H1 (cell line): ENCODE results near the gene CCDC110. TPM values are rescaled to one million over a fixed set of nuclear protein-coding genes. Genes with fewer than 3 reads are reported as not detected.
"Not testable (repeated sequence)": the region's sequence is repeated elsewhere in the genome, so short reads cannot be mapped to it uniquely, and the experiment has no call there.

Experiments
- CTCF ChIA-PET: fragments of 300-600 bp; sonication (Branson Sonifier 250); formaldehyde crosslinking; loops from one replicate; lab custom pipeline; 2021; ENCODE audit not compliant: partially characterized antibody; lab: Charles Lee
- POLR2A ChIA-PET: fragments of 300-600 bp; sonication (Branson Sonifier 250); formaldehyde crosslinking; loops from one replicate; lab custom pipeline; 2021; ENCODE audit warnings: inconsistent platforms; ENCODE audit not compliant: partially characterized antibody; lab: Charles Lee
- DNase-seq, 2 experiments: peaks; one replicate each; pipeline versions ENCODE4 v3.0.0 to v3.0.0-alpha.2; 2010 to 2022; ENCODE audit warnings: low spot score in 2 of 2, low read depth in 1 of 2, mixed read lengths in 1 of 2
- FAIRE-seq: peaks from 2 replicates; lab custom pipeline; 2011; peaks lifted over from hg19 to GRCh38; lab: Jason Lieb, UNC
- H2AFZ ChIP-seq: 2 replicates; pipeline ENCODE4 v1.8.1; 2012; ENCODE audit warnings: low read length, inconsistent platforms
- H2AK5ac ChIP-seq: 2 replicates; pipeline ENCODE4 v1.6.1; 2013; ENCODE audit warnings: low read depth, low read length
- H2BK120ac ChIP-seq: replicated peaks from 2 replicates; pipeline ENCODE3; 2013; ENCODE audit warnings: low read depth, low read length, inconsistent platforms
- H2BK12ac ChIP-seq: 2 replicates; pipeline ENCODE4 v1.6.1; 2013; ENCODE audit warnings: low read depth, low read length
- H2BK15ac ChIP-seq: 2 replicates; pipeline ENCODE4 v1.6.1; 2013; ENCODE audit warnings: low read length
- H2BK20ac ChIP-seq: 2 replicates; pipeline ENCODE4 v1.6.1; 2013; ENCODE audit warnings: low read length
- H2BK5ac ChIP-seq: 2 replicates; pipeline ENCODE4 v1.6.1; 2013; ENCODE audit warnings: low read depth, low read length
- H3K14ac ChIP-seq: 2 replicates; pipeline ENCODE4 v1.6.1; 2013; ENCODE audit warnings: inconsistent platforms; ENCODE audit not compliant: insufficient read length
- H3K18ac ChIP-seq: 2 replicates; pipeline ENCODE4 v1.6.1; 2013; ENCODE audit warnings: low read length; ENCODE audit errors: extremely low read depth
- H3K23ac ChIP-seq: 2 replicates; pipeline ENCODE4 v1.6.1; 2013; ENCODE audit warnings: inconsistent platforms; ENCODE audit not compliant: insufficient read length
- H3K23me2 ChIP-seq: 2 replicates; pipeline ENCODE4 v1.6.1; 2013; ENCODE audit warnings: low read depth, low read length
- H3K27ac ChIP-seq: 2 replicates; pipeline ENCODE4 v1.6.1; 2011; ENCODE audit warnings: low read depth, low read length, inconsistent platforms
- H3K27me3 ChIP-seq, 4 experiments: replicated peaks in 1 of 4; 1 replicate in 1 of 4; 2 replicates in 3 of 4; pipeline versions ENCODE4 v1.6.1 to v1.8.1; 2011 to 2013; ENCODE audit warnings: low read length in 3 of 4, mild to moderate bottlenecking in 3 of 4, inconsistent platforms in 2 of 4, mixed read lengths in 2 of 4, moderate library complexity in 1 of 4; ENCODE audit not compliant: control insufficient read depth in 3 of 4, insufficient read depth in 3 of 4; ENCODE audit errors: extremely low read depth in 1 of 4
- H3K36me3 ChIP-seq, 4 experiments: 2 replicates each; pipeline versions ENCODE4 v1.6.1 to v1.8.1; 2011 to 2013; ENCODE audit warnings: mild to moderate bottlenecking in 4 of 4, low read length in 3 of 4, moderate library complexity in 2 of 4, control low read depth in 1 of 4, inconsistent platforms in 1 of 4; ENCODE audit not compliant: insufficient read depth in 4 of 4, control insufficient read depth in 2 of 4
- H3K4ac ChIP-seq: replicated peaks from 2 replicates; pipeline ENCODE3; 2013; ENCODE audit warnings: low read length, low read depth, mixed read lengths, inconsistent platforms; ENCODE audit not compliant: insufficient read length
- H3K4me1 ChIP-seq, 4 experiments: replicated peaks in 1 of 4; 1 replicate in 1 of 4; 2 replicates in 3 of 4; pipeline versions ENCODE4 v1.6.1 to v1.8.1; 2011 to 2013; ENCODE audit warnings: low read length in 3 of 4, inconsistent platforms in 2 of 4, mixed read lengths in 1 of 4; ENCODE audit not compliant: insufficient read depth in 4 of 4, control insufficient read depth in 3 of 4
- H3K4me2 ChIP-seq, 2 experiments: 2 replicates each; pipeline versions ENCODE4 v1.6.1 to v1.8.1; 2011 to 2013; ENCODE audit warnings: low read depth in 2 of 2, low read length in 2 of 2, control low read depth in 1 of 2, inconsistent platforms in 1 of 2, mild to moderate bottlenecking in 1 of 2; ENCODE audit not compliant: insufficient read depth in 1 of 2
- H3K4me3 ChIP-seq, 4 experiments: fragments of 200-600, 300-600 bp in 1 of 4; sonication (generic), shearing (Covaris generic), sonication (Bioruptor Twin) in 1 of 4; 2 replicates each; pipeline versions ENCODE4 v1.5.1 to v1.8.1; 2011 to 2016; ENCODE audit warnings: low read length in 4 of 4, low read depth in 3 of 4, control low read depth in 2 of 4, inconsistent platforms in 2 of 4, mild to moderate bottlenecking in 2 of 4, mixed read lengths in 1 of 4, moderate library complexity in 1 of 4; ENCODE audit not compliant: insufficient read depth in 2 of 4; ENCODE audit errors: extremely low read depth in 1 of 4
- H3K56ac ChIP-seq: replicated peaks from 2 replicates; pipeline ENCODE3; 2013; ENCODE audit warnings: low read depth, mild to moderate bottlenecking, mixed read lengths, low read length, inconsistent platforms; ENCODE audit not compliant: insufficient read length
- H3K79me1 ChIP-seq: 2 replicates; pipeline ENCODE4 v1.6.1; 2013; ENCODE audit warnings: low read depth, low read length, control low read depth
- H3K79me2 ChIP-seq, 2 experiments: 2 replicates each; pipeline versions ENCODE4 v1.6.1 to v1.8.1; 2012 to 2013; ENCODE audit warnings: low read length in 2 of 2, mild to moderate bottlenecking in 2 of 2, inconsistent platforms in 1 of 2; ENCODE audit not compliant: insufficient read depth in 2 of 2, control insufficient read depth in 1 of 2
- H3K9ac ChIP-seq, 4 experiments: replicated peaks in 1 of 4; 1 replicate in 1 of 4; 2 replicates in 3 of 4; pipeline versions ENCODE4 v1.6.1 to v1.8.1; 2011 to 2013; ENCODE audit warnings: low read depth in 3 of 4, low read length in 3 of 4, control low read depth in 2 of 4, mild to moderate bottlenecking in 2 of 4, moderate library complexity in 2 of 4, inconsistent platforms in 1 of 4; ENCODE audit errors: extremely low read depth in 1 of 4
- H3K9me3 ChIP-seq, 2 experiments: 2 replicates each; pipeline versions ENCODE4 v1.6.1 to v1.8.1; 2012 to 2013; ENCODE audit warnings: mild to moderate bottlenecking in 2 of 2, moderate library complexity in 2 of 2, control low read depth in 1 of 2, inconsistent platforms in 1 of 2, low read depth in 1 of 2, low read length in 1 of 2, mixed read lengths in 1 of 2; ENCODE audit not compliant: insufficient read depth in 2 of 2
- H4K20me1 ChIP-seq, 2 experiments: replicated peaks in 1 of 2; 2 replicates each; pipeline versions ENCODE3 to v1.8.1; 2011 to 2013; ENCODE audit warnings: inconsistent platforms in 2 of 2, low read length in 2 of 2, mild to moderate bottlenecking in 1 of 2; ENCODE audit not compliant: insufficient read depth in 2 of 2, control insufficient read depth in 1 of 2
- H4K5ac ChIP-seq: 2 replicates; pipeline ENCODE4 v1.6.1; 2013; ENCODE audit warnings: low read length, low read depth, mixed read lengths, inconsistent platforms; ENCODE audit not compliant: insufficient read length
- H4K8ac ChIP-seq: 2 replicates; pipeline ENCODE4 v1.8.0; 2013; ENCODE audit warnings: mild to moderate bottlenecking, moderate library complexity, low read length, inconsistent platforms; ENCODE audit not compliant: insufficient read depth; ENCODE audit errors: extremely low read depth
- H4K91ac ChIP-seq: replicated peaks from 2 replicates; pipeline ENCODE3; 2013; ENCODE audit warnings: low read length, mixed read lengths, inconsistent platforms; ENCODE audit not compliant: insufficient read length
- WGBS, 2 experiments: shearing (Covaris generic) in 1 of 2; methylation state at CpG; one replicate each; pipeline versions ENCODE4 v1.1.6 to v1.1.7; 2013 to 2015; ENCODE audit warnings: low lambda C conversion rate in 2 of 2, mixed read lengths in 2 of 2, inconsistent platforms in 1 of 2, low coverage in 1 of 2, missing lambda C conversion rate in 1 of 2; ENCODE audit not compliant: insufficient replicate concordance in 2 of 2, insufficient coverage in 1 of 2, insufficient read length in 1 of 2; ENCODE audit errors: extremely low coverage in 1 of 2, missing lambda C conversion rate in 1 of 2; 5-methylcytosine and 5-hydroxymethylcytosine counted together
- polyA plus RNA-seq, 7 experiments: library from polyadenylated mRNA; depleted of rRNA in 3 of 7; stranded (reverse) in 5 of 7; unstranded in 2 of 7; fragments of >200 nt in 5 of 7; fragments of 200-250 nt in 2 of 7; gene quantifications; 1 replicate in 5 of 7; 2 replicates in 1 of 7; 4 replicates in 1 of 7; pipeline versions ENCODE4 v1.2.1 to v1.2.3, GENCODE V29; 2011 to 2013; ENCODE audit warnings: missing spikeins in 2 of 7, mixed read lengths in 2 of 7
- total RNA-seq: library from RNA; stranded (reverse); fragmentation: NEBNext Ultra II Directional; extraction: Animal tissue kit (Norgen Biotek cat#: 25700); gene quantifications from 2 replicates; pipeline ENCODE4 v1.2.1, GENCODE V29; 2021

Gene CCDC110
- total and polyA plus RNA-seq, 2 of the 8 experiments (the other 6 are each of a cell fraction or from before 2014, with no cell fraction given): 0.33 to 3.1 TPM

DNA sequence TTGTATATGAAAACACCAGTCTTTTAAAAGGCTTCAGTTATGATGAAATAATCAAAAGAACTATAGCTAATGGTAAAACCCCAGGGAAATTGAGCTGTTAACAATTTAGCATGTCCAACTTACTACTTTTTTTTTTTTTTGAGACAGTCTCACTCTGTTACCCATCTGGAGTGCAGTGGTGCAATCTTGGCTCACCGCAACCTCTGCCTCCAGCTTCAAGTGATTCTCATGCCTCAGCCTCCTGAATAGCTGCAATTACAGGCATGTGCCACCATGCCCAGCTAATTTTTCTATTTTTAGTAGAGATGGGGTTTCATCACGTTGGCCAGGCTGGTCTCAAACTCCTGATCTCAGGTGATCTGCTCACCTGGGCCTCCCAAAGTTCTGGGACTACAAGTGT, 39.7 kb upstream of the CCDC110 start:
- H2BK20ac ChIP-seq, H4K5ac ChIP-seq, H3K27me3 ChIP-seq, H3K79me2 ChIP-seq, H3K4me3 ChIP-seq, H4K91ac ChIP-seq, H2AK5ac ChIP-seq, H2AFZ ChIP-seq, DNase-seq, H3K18ac ChIP-seq, H2BK5ac ChIP-seq, FAIRE-seq, H3K4me1 ChIP-seq, H3K27ac ChIP-seq, H2BK15ac ChIP-seq, H3K36me3 ChIP-seq, H3K14ac ChIP-seq, H3K4ac ChIP-seq, H3K23ac ChIP-seq, H3K56ac ChIP-seq, H4K20me1 ChIP-seq, H3K9me3 ChIP-seq, H3K9ac ChIP-seq, H3K4me2 ChIP-seq, H2BK12ac ChIP-seq, H4K8ac ChIP-seq, H3K23me2 ChIP-seq, H3K79me1 ChIP-seq, H2BK120ac ChIP-seq: not testable (repeated sequence)
- WGBS, 2 experiments: 84% methylated on average over 2 of the region's 2 CpGs; no CpG with 5 or more reads in 1 of the 2 experiments
- POLR2A ChIA-PET: interaction anchor here (0.6 kb wide), 1 partner anchor 614 kb away, joined by 3 read pairs; no protein-coding TSS in a partner anchor
- CTCF ChIA-PET: interaction anchor here (0.7 kb wide), 2 partner anchors 25 to 323 kb away, joined by 4 to 7 read pairs; no protein-coding TSS in a partner anchor
